Liver (tissue), 3 donors: Measurements from ENCODE around the gene NGLY1.

Experiments used
- FOXA1 ChIP-seq: IDR thresholded peaks from 2 replicates; pipeline ENCODE4 v1.6.1; 2016; ENCODE audit warnings: antibody characterized with exemption
- GABPA ChIP-seq, 2 donors: IDR thresholded peaks in 1 of 2; conservative IDR thresholded peaks in 1 of 2; 2 replicates each; pipeline ENCODE4 v1.6.1; 2016; ENCODE audit warnings: antibody characterized with exemption in 2 of 2, mild to moderate bottlenecking in 1 of 2, moderate library complexity in 1 of 2
- HNF4G ChIP-seq: IDR thresholded peaks from 2 replicates; pipeline ENCODE4 v1.6.1; 2016; ENCODE audit warnings: antibody characterized with exemption
- JUND ChIP-seq, 2 donors: IDR thresholded peaks; 2 replicates each; pipeline ENCODE4 v1.6.1; 2016; ENCODE audit warnings: antibody characterized with exemption in 2 of 2
- RAD21 ChIP-seq, 2 donors: IDR thresholded peaks; 2 replicates each; pipeline ENCODE4 v1.6.1; 2016; ENCODE audit warnings: antibody characterized with exemption in 2 of 2, mild to moderate bottlenecking in 2 of 2
- TAF1 ChIP-seq: conservative IDR thresholded peaks from 2 replicates; pipeline ENCODE4 v1.6.1; 2016; ENCODE audit warnings: antibody characterized with exemption, mild to moderate bottlenecking
- YY1 ChIP-seq: IDR thresholded peaks from 2 replicates; pipeline ENCODE4 v1.6.1; 2016; ENCODE audit warnings: antibody characterized with exemption, mild to moderate bottlenecking
- ZBTB33 ChIP-seq: IDR thresholded peaks from 2 replicates; pipeline ENCODE4 v1.6.1; 2016; ENCODE audit warnings: antibody characterized with exemption
- TF ChIP-seq, protein P1 (sequence below): fragments of 150-350 bp; IDR thresholded peaks from 2 replicates; pipeline ENCODE4 v1.5.1; 2017; ENCODE audit warnings: improper control_type of control experiment, low read depth, low read length; ENCODE audit not compliant: missing input control
- TF ChIP-seq, protein P2 (sequence below): IDR thresholded peaks from 2 replicates; pipeline ENCODE4 v1.6.1; 2016; ENCODE audit warnings: antibody characterized with exemption, mild to moderate bottlenecking
- TF ChIP-seq, protein P3 (sequence below): IDR thresholded peaks from 2 replicates; pipeline ENCODE4 v1.6.1; 2016; ENCODE audit warnings: antibody characterized with exemption
- donor health status: healthy.
- donor health status: healthy.

DNA sequence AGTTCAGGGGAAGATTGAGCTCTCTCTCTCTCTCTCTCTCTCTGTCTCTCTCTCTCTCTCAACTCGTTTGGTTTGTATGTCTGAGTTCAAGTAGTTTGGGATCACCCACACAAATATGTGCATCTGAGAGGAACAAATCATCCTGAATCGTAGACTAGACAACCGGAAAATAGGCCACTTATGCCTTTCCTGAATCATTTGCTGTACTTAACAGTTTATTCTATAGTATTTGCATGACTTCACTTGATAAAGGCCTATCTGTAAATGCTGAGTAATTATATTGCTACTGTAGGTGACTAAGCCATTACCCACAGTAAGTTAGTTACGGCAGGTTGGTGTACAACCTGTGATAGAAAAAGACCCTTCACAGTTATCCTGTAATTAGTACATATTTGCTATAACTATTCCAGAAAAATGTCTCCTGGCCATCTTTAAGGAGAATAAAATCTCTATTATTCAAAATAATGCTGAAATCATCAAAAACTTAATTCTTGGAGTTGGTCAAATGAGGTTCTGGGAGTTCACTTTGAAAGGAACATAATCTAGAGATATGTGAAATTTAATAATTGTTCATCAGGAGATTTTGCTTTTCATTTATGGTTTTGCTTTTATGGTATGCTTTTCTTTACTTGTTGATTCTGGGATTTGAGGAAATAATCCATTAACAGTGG lies 37.7 kb upstream of the NGLY1 start:
- TF ChIP-seq, protein P1, sequence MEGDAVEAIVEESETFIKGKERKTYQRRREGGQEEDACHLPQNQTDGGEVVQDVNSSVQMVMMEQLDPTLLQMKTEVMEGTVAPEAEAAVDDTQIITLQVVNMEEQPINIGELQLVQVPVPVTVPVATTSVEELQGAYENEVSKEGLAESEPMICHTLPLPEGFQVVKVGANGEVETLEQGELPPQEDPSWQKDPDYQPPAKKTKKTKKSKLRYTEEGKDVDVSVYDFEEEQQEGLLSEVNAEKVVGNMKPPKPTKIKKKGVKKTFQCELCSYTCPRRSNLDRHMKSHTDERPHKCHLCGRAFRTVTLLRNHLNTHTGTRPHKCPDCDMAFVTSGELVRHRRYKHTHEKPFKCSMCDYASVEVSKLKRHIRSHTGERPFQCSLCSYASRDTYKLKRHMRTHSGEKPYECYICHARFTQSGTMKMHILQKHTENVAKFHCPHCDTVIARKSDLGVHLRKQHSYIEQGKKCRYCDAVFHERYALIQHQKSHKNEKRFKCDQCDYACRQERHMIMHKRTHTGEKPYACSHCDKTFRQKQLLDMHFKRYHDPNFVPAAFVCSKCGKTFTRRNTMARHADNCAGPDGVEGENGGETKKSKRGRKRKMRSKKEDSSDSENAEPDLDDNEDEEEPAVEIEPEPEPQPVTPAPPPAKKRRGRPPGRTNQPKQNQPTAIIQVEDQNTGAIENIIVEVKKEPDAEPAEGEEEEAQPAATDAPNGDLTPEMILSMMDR = no peak
- TF ChIP-seq RAD21 (IDR thresholded peaks at IDR 0.05) (no peak), TAF1 (no peak), FOXA1 (no peak), HNF4G (no peak), ZBTB33 (no peak), JUND (IDR thresholded peaks at IDR 0.05) (no peak), YY1 (no peak), GABPA (IDR thresholded peaks at IDR 0.05 in 1 of 2, conservative IDR thresholded peaks at IDR 0.05 in 1 of 2) (no peak)
- TF ChIP-seq, protein P2, sequence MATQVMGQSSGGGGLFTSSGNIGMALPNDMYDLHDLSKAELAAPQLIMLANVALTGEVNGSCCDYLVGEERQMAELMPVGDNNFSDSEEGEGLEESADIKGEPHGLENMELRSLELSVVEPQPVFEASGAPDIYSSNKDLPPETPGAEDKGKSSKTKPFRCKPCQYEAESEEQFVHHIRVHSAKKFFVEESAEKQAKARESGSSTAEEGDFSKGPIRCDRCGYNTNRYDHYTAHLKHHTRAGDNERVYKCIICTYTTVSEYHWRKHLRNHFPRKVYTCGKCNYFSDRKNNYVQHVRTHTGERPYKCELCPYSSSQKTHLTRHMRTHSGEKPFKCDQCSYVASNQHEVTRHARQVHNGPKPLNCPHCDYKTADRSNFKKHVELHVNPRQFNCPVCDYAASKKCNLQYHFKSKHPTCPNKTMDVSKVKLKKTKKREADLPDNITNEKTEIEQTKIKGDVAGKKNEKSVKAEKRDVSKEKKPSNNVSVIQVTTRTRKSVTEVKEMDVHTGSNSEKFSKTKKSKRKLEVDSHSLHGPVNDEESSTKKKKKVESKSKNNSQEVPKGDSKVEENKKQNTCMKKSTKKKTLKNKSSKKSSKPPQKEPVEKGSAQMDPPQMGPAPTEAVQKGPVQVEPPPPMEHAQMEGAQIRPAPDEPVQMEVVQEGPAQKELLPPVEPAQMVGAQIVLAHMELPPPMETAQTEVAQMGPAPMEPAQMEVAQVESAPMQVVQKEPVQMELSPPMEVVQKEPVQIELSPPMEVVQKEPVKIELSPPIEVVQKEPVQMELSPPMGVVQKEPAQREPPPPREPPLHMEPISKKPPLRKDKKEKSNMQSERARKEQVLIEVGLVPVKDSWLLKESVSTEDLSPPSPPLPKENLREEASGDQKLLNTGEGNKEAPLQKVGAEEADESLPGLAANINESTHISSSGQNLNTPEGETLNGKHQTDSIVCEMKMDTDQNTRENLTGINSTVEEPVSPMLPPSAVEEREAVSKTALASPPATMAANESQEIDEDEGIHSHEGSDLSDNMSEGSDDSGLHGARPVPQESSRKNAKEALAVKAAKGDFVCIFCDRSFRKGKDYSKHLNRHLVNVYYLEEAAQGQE = no peak
- TF ChIP-seq, protein P3, sequence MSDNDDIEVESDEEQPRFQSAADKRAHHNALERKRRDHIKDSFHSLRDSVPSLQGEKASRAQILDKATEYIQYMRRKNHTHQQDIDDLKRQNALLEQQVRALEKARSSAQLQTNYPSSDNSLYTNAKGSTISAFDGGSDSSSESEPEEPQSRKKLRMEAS = no peak
